Stimulated activated effector memory CD8-positive, alpha-beta T cell treated with anti-CD3 and anti-CD28 coated beads, Interleukin-12 subunit alpha, Interleukin-12 subunit beta, amount 100 ng/mL, for 72 hours (primary cell): Measurements from ENCODE around the gene CROCC2.

Experiments
- ATAC-seq: fragments of 150-1000 bp; cut with Tn5 transposase; 2 replicates; pipeline ENCODE4 v1.10.0; 2021
- DNase-seq, 2 donors: peaks; one replicate each; pipeline ENCODE4 v3.0.0; 2021 to 2022; ENCODE audit warnings: low spot score in 2 of 2
- H3K27ac Mint-ChIP-seq: one replicate; pipeline ENCODE4 v1.8.0; 2022; ENCODE audit warnings: mild to moderate bottlenecking, mixed read lengths
- H3K36me3 Mint-ChIP-seq: one replicate; pipeline ENCODE4 v1.8.0; 2022; ENCODE audit warnings: mild to moderate bottlenecking, mixed read lengths
- H3K4me1 Mint-ChIP-seq: one replicate; pipeline ENCODE4 v1.8.0; 2022; ENCODE audit warnings: mixed read lengths
- H3K4me3 Mint-ChIP-seq: one replicate; pipeline ENCODE4 v1.8.0; 2022; ENCODE audit warnings: mild to moderate bottlenecking, mixed read lengths
- H3K9me3 Mint-ChIP-seq: one replicate; pipeline ENCODE4 v1.8.0; 2022; ENCODE audit warnings: mixed read lengths

Gene CROCC2

DNA sequence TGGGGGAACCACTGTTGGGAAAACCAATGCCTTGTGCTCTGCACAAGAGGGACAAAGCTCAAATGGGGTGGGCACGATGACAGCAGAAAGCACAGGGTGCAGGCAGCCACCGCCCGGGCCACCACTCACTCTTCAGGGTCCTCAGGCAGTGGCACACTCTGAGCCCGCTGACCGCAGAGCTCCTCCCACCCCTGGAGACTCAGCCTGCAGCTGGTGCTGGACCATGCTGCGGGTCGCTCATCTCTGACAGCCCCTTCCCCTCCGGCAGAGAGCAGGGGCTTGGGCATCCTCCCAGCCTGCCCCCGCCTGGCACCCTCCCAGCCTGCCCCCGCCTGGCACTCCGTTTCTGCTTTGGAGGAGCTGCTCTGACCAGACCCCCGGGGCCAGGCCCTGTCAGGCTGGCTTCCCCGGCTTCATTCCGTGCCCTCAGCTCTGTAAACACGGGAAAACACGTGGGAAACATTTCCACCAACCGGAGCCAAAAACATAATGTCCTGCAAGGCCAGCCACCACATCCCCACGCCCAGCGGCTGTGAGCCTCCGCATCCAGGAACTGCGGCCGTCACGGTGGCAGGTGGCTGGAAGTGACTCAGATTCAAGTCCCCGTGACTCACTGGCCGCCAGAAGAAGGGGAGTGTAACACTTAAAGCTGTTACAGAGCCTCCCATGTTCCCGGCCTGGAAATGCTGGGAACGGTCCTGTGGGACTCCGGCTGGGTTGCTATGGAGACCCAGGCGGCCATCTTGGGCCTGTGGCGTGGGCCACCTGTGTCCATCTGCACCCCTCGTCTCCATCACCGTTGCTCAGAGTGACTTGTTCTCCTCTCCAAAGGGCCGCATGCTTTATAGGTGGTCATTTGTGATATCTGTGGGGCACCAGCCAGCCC is 85.5 kb downstream of the CROCC2 start:
- H3K27ac Mint-ChIP-seq, result no peak overlapping the region
- no peaks in the 10 kb centered on the region for H3K9me3 Mint-ChIP-seq
- no peaks in the 10 kb centered on the region for H3K36me3 Mint-ChIP-seq
- ATAC-seq (no peak), DNase-seq (no peak)
- no peak overlapping the region for H3K4me3 Mint-ChIP-seq
- H3K4me1 Mint-ChIP-seq, result no peaks in the 10 kb centered on the region

DNA sequence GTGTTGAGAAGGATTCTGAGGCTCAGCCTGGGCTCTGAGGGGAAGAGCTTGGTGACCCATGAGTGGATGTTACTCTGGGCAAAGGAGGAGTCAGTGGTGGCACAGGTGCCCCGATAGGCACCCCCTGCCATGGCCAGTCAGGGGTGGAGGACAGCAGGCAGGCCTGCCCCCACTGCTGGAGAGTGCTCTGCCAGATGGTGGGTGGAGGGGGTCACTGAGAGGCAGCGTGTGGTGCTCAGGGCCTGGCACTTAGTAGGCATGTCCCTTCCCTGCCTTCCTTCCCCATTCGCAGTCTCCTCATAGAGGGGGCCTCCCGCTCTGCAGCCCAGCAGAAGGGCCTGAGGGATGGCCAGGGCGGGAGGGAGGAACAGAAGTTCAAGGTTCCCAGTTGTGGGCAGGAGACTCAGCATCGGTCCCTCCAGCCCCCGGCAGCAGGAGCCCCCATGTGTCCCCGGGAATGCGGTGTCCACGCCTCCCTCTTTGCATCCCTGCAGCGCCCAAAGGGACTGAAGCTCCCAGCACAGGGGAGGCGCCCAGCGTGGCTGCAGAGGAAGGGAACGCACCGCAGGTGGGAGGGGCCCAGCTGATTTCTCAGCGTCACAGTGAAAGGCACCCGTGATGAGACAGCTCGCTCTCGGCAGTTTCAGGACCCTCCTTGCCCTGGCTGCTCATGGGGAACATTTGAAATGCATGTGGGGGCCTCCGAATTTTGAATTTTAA is 86.6 kb downstream of the CROCC2 start:
- Mint-ChIP-seq H3K36me3 (no peaks in the 10 kb centered on the region), H3K4me1 (no peaks in the 10 kb centered on the region), H3K27ac (no peak overlapping the region), H3K9me3 (no peaks in the 10 kb centered on the region), H3K4me3 (no peak overlapping the region)
- ATAC-seq, result no peak
- no peak for DNase-seq

DNA sequence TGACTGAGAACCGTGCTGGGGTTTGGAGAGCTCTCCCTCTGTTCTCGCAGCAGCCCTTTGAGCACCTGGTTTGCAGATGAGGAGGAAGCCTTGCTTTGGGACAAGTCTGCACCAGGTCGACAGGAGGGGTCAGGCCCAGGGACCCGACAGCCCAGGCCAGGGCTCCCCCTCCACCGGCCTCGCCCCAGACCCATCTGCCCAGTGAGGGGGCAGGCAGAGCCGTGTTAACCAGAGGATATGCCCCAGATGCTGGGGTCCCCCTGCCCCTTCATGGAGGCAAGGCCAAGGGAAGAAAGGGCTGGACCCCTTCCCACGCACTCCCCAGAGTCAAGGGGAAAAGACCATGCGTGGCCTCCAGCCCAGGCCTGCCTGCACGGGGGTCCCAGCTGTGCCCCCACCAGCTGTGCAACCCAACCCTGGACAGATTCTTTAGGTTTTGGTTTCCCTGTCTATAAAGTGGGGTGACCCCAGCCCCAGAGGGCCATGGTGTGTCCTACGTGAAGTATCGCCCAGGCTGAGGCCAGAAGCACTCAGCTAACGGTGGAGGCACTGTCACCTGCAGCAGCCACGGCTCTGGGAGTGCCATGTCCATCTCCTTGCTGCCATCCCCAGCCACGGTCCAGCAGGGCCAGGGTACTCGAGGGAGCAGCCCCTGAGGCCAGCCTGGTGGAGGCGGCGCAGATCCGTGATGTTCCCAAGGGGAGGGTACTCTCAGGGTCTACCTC is 87.5 kb downstream of the CROCC2 start:
- no peaks in the 10 kb centered on the region for H3K4me1 Mint-ChIP-seq
- ATAC-seq (no peak), DNase-seq (no peak)
- no peak overlapping the region for H3K4me3 Mint-ChIP-seq
- no peak overlapping the region for H3K27ac Mint-ChIP-seq
- H3K9me3 Mint-ChIP-seq, result no peaks in the 10 kb centered on the region
- no peaks in the 10 kb centered on the region for H3K36me3 Mint-ChIP-seq

DNA sequence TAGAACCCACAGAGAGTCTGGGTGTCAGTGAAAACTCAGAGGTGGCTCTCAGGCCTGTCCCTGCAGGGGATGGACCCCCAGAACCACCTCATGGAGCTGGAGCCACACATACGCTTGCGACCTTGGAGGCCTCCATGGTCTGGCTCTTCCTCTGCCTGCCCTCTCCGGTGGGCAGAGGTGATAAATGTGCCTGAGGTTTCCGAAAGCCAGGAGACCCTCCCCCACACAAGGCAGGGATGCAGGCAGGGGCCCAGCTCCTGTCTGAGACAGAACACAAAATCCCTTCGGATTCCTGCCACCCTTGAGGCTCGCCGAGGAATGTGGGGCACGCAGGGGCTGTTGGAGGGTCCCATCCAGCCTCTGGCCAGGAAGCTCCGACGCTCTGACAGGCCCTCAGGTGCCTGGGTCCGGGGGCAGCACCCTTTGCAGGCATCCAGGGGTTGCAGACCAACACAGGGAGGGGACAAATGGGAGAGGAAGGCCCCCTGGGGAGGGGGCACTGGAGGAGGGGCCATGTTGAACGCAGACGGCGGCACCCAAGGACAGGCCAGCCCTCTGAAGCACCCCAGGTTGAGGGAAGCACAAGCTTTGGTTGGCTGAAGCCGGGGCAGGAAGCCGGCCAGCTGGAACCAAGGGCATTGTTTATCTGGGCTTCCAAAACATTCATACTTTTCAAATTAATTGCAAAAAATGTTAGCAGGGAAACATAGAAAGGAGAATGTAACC is 88.2 kb downstream of the CROCC2 start:
- no peaks in the 10 kb centered on the region for H3K9me3 Mint-ChIP-seq
- H3K27ac Mint-ChIP-seq, result no peak overlapping the region
- no peak for ATAC-seq

DNA sequence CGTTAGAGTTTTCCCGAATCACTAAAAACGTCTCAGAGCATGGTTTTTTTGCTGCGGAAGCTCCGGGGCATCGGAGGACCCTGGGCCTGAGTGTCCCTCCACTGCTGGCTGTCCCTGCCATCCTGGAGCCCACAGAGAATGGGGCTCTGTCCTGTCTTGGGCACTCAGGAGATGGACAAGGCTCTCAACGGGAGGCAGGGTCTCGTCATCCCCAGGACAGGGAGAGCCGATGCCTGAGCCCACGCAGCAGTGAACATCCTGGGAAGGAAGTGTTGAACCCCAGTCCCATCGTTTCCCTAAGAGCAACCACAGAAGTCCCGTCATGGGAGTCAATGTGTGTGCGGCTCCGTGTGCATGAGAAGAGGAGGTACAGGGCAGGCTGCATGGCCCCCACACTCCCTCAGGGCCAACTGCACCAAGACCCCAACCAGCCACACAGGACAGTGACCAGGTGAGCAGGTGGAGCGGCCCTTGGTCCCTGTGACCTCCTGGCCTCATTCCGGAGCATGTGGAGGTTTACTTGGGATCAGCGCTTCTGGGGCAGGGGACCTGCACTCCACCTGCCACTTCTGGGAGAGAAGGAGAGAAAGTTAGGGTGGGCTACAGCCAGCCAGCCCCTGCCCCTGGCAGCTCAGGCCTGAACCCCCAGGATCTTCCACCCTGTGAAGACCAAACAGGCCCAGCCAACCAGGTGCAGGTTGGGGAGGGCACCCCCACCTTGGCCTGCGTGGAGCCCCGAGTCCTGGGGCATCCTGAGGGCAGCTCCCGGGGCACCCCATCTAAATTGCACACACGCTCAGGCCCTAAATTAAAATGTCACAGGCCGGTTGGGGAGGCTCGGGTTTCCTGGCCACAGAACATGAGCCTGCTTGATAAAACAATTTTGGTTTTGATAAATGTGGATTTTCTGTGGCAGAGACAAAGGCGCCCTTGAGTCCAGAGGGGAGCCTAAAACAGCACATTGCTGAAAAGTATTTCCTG is 89.2 kb downstream of the CROCC2 start:
- ATAC-seq (no peak), DNase-seq (no peak)
- Mint-ChIP-seq H3K9me3 (no peaks in the 10 kb centered on the region), H3K4me1 (no peaks in the 10 kb centered on the region), H3K36me3 (no peaks in the 10 kb centered on the region), H3K27ac (no peak overlapping the region), H3K4me3 (no peak overlapping the region)

More for the DNA sequence above, 88.2 kb downstream of the CROCC2 start:
- H3K36me3 Mint-ChIP-seq, result no peaks in the 10 kb centered on the region
- no peak overlapping the region for H3K4me3 Mint-ChIP-seq
- no peaks in the 10 kb centered on the region for H3K4me1 Mint-ChIP-seq
- DNase-seq, result no peak

DNA sequence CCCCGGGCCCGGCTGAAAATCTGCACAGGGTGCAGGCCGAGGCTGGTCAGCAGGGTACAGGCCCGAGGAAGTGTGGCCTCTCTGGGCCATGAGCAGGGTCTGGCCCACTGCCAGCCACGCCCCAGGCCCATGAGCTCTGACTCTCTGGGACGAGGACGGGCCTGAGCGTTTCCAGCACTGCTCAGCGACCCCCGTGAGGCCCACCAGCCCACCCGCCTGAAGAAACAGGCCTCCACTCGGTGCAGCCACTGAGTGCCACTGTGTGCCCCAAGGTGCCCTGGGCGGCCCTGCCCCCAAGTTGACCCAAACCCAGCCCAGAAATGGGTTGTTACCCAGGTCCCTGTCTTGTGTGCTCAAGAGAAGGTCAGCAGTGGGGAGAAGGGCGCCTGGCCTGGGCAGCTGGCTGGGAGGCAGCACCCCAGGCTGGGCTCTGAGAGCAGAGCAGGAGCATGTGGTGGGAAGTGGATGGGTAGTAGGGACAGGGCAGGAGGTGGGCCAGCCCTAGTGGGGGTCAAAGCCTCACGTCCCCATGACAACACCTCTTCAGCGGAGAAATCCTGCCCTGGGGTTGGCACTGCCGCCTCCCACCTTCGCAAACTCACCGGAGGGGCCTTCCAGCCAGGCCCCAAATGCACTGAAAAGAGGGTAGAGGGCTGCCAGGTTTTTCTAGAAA is 90.2 kb downstream of the CROCC2 start:
- H3K4me1 Mint-ChIP-seq, result no peaks in the 10 kb centered on the region
- ATAC-seq (no peak), DNase-seq (no peak)
- H3K36me3 Mint-ChIP-seq, result no peaks in the 10 kb centered on the region
- H3K27ac Mint-ChIP-seq, result no peak overlapping the region
- H3K9me3 Mint-ChIP-seq, result no peaks in the 10 kb centered on the region
- no peak overlapping the region for H3K4me3 Mint-ChIP-seq

DNA sequence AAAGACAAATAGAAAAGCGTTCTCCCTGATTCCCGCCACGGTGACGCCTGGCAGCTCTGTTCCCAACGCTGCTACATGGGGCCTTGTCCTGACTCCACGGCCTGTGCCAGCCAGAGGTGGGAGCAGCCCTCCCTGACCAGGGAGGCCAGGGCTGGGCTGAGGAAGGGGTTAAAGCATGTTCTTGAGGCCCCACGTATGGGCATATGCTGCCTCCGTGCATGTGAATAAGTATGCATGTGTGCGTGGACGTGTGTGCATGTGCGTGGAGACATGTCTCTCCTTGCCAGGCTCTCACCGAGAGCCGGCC is 90.7 kb downstream of the CROCC2 start:
- DNase-seq, result no peak
- Mint-ChIP-seq H3K4me3 (no peak overlapping the region), H3K27ac (no peak overlapping the region), H3K9me3 (no peaks in the 10 kb centered on the region), H3K4me1 (no peaks in the 10 kb centered on the region), H3K36me3 (no peaks in the 10 kb centered on the region)
- ATAC-seq, result no peak

DNA sequence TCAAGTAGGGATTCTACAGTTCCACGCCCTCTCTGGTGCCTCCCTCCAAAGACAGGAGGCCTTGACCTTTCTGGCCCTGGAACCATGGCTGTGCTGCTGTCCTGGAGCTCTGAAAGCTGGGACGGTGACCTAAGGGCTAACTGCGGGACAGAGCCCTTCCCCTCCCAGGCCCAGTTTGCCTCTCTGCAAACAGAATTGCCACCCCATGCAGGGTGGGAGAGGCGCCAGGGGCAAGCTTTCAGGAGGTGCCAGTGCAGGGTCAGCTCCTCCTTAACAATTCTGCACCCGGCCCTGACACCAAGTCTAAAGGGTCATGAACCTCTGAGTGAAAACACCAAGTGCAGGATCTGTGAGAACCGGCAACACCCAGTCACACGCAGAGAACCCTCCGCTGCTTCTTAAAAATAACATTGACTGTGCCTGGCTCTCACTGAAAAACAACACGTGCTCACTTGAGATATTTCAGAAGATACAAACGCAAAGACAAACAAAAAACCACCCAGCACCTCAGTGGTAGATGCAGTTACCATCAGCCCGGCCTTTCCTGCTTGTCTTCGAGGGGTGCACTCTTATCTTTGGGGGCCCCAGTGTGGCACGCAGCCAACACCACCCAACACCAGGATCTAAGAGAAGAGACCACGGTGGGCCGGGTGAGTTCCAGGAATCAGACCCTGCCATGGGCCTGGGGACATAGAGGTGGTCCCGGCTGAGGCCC is 91.2 kb downstream of the CROCC2 start:
- H3K9me3 Mint-ChIP-seq, result no peaks in the 10 kb centered on the region
- peak overlapping the region; percentile 17 for H3K4me3 Mint-ChIP-seq
- ATAC-seq (no peak), DNase-seq (no peak)
- H3K27ac Mint-ChIP-seq, result no peak overlapping the region
- no peaks in the 10 kb centered on the region for H3K4me1 Mint-ChIP-seq
- H3K36me3 Mint-ChIP-seq, result no peaks in the 10 kb centered on the region

DNA sequence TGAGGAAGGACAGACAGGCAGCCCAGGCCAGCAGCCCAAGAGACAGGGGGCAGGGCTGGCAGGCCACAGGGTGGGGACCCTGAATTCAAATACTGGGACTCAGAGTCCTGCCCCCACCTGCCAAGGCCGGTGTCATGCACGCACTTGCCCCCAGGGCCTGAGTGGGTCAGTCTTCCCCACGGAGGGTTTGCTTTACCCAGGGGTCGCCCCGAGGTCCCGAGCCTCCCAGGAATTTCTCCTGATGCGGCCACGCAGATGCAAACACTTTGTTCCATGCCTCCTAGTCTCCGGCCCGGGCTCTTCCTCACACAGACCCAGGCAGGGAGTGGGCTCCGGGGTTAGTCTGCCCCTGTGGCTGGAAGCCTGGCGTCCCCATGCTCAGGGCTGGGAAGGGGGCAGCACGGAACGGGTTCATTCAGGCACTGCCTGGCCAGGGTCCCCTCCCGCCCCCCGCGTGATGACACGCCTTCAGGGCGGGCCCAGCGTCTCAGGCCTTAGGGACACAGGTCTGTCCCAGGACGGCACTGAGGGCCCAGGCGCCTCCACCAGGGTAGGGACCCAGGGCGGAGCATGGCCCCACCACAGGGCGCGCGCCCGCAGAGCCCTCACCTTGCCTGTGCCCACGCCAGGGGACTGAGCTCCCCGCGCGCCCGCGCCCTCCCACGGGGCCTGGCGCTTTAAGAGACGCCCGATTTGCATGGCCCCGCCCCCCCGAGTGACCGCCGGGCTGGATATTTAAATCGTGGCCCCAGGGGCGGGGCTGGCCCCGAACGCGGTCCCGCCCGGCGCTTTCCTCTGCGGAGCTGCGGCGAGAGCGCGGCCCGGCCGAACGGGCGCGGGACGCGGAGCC is 91.9 kb downstream of the CROCC2 start, which contains the start of gene SNED1:
SNED1 (plus strand) TSS at position 763 of the 850 bp plus-strand sequence. CDS start 220 bp downstream, outside the sequence.
- Mint-ChIP-seq H3K9me3 (no peaks in the 10 kb centered on the region), H3K4me3 (peak within 1 kb of the TSS; percentile 36), H3K27ac (no peak within 1 kb of the TSS), H3K36me3 (no peaks in the 10 kb centered on the region), H3K4me1 (no peaks in the 10 kb centered on the region)
- peak in 1 of 2 donors; percentile 59 for DNase-seq
- peak; percentile 64 for ATAC-seq

DNA sequence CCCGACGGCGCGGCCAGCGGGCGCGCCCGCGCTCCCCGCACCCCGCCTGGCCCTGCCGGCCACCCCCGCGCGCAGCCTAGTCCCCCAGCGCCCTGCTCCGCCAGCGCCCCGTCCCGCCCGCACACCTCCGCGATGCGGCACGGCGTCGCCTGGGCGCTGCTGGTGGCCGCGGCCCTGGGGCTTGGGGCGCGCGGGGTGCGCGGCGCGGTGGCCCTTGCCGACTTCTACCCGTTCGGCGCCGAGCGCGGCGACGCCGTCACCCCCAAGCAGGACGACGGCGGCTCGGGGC is 92.5 kb downstream of the CROCC2 start:
- Mint-ChIP-seq H3K9me3 (peaks cover 3% of the 10 kb centered on the region), H3K4me1 (no peaks in the 10 kb centered on the region), H3K4me3 (no peak overlapping the region), H3K27ac (no peak overlapping the region), H3K36me3 (no peaks in the 10 kb centered on the region)
- peak; percentile 29 for ATAC-seq
- peak in 1 of 2 donors; percentile 45 for DNase-seq

DNA sequence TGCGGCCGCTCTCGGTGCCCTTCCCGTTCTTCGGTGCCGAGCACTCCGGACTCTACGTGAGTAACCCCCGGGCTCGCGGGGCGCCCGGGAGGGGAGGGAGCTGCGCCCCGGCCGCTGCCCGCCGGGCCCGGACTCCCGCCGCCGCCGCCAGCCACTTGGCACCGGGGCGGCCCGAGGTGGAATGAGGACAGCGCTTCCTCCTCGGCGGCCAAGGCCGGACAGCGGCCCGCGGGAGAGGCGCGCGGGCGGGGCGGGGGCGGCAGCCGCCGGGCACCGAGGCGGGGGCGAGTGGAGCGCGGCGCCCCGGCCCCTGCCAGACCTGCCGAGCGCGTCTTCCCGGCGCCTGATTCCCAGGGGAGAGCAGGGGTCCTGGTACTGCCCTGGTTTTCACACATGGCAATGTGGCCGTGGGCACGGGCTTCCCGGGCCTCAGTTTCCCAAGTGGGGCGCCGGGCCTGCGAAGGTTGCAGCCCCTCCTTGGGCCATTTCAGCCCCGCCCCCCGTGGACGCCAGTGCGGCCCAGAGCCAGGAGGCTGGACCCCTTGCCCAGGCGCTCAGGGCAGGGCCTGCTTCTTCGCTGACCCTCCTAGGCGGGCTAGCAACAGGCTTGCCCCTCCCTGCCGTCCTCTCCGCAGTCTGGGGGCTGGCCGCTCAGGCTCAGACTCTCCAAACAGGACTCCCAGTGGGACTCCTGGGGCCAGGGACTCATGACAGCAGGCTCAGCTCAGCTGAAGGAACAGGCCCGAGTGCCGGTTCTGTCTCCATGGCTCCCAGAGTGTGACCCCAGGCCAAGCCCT is 93.1 kb downstream of the CROCC2 start:
- Mint-ChIP-seq H3K36me3 (no peaks in the 10 kb centered on the region), H3K4me3 (peak overlapping the region; percentile 36), H3K9me3 (peaks cover 7% of the 10 kb centered on the region), H3K4me1 (no peaks in the 10 kb centered on the region), H3K27ac (no peak overlapping the region)
- DNase-seq (peak in 1 of 2 donors; percentile 47), ATAC-seq (no peak)

DNA sequence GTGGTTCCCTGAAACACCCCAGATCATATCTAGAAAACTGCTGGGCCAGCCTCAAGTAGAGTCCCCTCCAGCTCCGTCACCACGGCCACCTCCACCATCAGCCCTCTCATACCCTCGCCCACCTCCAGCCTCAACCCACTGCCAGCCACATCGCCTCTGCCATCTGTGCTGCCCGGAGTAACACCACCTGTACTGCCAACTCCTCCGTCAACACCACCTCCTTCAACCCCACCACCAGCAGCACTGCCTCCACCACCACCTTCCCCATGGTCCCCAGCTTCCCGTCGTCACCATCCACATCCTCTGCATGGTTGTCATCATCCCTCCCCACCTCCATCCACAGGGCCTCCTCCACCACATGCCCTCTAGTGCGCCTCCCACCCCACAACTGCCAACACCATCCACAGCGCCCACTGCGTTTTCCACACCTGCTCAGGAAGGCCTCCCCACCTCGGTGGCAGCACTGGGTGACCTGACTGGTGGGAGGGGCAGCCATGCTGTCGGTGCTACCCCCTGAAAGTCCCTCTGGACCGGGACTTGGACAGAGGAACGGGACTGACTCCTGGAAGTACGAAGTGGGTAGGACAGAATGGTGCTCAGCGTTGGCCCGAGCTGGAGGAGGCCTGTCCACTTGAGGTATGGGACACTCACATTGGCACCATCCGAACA is 93.9 kb downstream of the CROCC2 start:
- ATAC-seq (no peak), DNase-seq (peak in 1 of 2 donors; percentile 45)
- no peak overlapping the region for H3K27ac Mint-ChIP-seq
- peaks cover 7% of the 10 kb centered on the region for H3K9me3 Mint-ChIP-seq
- H3K4me3 Mint-ChIP-seq, result peak overlapping the region; percentile 36
- H3K4me1 Mint-ChIP-seq, result no peaks in the 10 kb centered on the region
- no peaks in the 10 kb centered on the region for H3K36me3 Mint-ChIP-seq
